Stimulated activated CD8-positive, alpha-beta memory T cell treated with anti-CD3 and anti-CD28 coated beads, Interleukin-15, amount 100 ng/mL, for 4 hours (primary cell): ENCODE measurements around the gene ZNF212.

Source experiments
- DNase-seq, 2 donors: peaks; one replicate each; pipeline ENCODE4 v3.0.0-alpha.2; 2020; ENCODE audit warnings: low read depth in 2 of 2

The ZNF212 gene

GRCh38 chr7:149284850-149285585 lies 45.6 kb downstream of the ZNF212 start:
- peak; percentile 94 to 96 for DNase-seq

GRCh38 chr7:149285603-149286002 lies 46.2 kb downstream of the ZNF212 start:
- no peak for DNase-seq

GRCh38 chr7:149286811-149287400 lies 47.5 kb downstream of the ZNF212 start:
- DNase-seq: no peak

GRCh38 chr7:149287622-149288021 lies 48.2 kb downstream of the ZNF212 start:
- DNase-seq: no peak

- DNase-seq: no peak
These were observed 49.8 kb downstream of the ZNF212 start for GRCh38 chr7:149289262-149289661.

DNA sequence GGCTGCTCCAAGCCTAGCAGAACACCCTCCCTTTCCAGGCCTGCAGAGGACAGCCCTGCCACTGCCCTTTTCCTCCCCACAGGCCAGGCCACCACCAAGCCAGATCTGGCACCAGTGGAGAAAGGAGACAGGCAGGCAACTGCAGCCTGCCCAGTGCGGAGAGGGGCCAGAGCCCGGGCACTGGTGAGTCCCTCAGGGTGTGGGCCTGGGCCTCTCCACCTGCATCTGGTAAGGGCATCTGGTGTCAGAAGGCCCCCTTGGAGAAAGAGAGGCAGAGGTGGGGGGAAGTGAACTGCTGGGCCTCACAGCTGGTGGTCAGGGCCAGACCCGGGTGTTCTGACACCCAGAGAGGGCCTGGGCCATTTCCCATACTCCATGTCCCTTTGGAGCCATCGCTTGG lies 50.4 kb downstream of the ZNF212 start:
- DNase-seq: no peak

DNA sequence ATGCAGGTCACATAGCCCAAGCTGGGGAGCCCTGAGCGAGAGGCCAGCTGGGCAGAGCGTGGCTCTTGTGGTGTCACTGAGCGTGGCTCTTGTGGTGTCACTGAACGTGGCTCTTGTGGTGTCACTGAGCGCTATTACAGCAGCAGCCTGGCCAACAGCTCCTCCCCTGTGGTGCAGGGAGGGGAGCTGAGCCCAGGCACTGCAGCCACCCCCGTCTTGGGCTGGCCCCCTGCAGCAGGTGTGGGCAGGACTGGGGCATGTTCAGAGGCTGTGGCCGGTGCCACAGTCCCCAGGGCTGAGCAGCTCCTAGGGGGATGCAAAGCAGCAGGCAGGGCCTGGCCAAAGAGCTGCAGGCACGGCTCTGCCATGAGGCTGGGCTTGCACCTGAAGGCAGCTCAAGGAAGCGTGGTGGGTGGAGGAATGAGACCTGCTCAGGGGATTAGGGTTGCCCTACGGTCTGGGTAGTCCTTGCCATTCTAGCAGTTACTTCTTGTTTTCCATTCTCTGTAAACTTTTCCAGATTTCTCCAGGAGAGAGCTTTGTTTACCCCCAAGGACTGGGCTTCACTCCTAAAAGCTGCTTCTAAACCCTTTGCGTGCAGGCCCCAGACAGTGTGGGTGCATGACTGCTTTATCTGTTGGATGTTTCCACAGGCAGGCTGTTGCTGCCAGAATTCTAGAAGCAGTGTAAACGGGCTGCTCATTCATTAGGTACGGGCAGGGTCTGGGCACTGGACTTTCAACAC lies 51.8 kb downstream of the ZNF212 start:
- no peak for DNase-seq

- DNase-seq: no peak
These were observed 52.5 kb downstream of the ZNF212 start for GRCh38 chr7:149291781-149292461.

GRCh38 chr7:149292462-149292823 lies 53.0 kb downstream of the ZNF212 start:
- DNase-seq: no peak

DNA sequence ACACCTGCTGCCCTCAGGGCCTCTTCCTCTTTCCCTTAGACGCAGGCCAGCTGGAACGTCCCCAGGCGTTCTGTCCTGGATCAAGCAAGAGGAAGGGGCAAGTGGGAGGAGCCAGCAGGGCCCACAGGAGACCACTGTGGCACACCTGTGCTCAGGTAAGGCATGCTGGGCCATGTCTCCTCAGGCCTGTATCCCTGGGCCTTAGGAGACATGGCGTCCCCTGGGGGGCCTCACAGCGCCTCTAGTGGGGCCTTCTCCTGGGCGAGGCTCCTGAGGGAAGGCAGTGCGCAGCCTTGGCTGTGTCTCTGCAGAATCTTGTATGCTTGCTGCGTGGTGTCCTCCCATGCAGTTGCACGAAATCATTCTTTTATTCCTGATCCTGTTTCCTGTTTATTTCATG lies 53.9 kb downstream of the ZNF212 start:
- no peak for DNase-seq

DNA sequence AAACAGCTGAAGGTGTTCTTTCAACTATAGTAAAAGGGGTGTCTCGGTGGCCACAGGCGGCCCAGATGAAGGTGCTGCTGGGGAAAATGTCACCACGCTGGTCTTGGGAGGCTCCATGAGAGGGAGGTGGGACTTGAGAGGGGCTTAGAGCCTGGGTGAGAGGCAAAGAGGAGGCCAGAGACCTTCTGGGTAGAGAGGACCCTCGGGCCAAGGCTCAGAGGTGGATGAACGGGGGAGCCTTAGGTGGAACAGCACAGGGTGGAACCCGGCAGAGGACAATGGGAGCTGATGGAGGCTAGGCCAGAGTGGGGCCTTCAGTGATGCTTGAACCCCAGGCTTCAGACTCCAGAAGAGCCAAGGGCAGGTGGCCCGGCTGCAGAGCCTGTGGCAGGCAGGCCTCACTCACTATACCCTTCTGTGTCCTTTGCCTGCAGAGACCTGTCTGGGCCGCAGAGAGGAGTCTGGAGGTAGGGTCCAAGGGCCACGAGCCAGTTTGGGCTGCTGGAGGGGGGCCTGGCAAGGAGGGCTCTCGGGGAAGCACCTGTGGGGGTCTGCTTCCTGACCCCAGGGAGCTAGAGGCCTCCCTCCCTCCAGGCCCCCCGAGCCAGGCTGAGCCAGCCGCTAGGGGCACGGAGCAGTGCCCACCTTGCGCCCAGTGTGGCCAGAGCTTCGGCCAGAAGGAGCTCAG lies 54.6 kb downstream of the ZNF212 start:
- DNase-seq: no peak

DNA sequence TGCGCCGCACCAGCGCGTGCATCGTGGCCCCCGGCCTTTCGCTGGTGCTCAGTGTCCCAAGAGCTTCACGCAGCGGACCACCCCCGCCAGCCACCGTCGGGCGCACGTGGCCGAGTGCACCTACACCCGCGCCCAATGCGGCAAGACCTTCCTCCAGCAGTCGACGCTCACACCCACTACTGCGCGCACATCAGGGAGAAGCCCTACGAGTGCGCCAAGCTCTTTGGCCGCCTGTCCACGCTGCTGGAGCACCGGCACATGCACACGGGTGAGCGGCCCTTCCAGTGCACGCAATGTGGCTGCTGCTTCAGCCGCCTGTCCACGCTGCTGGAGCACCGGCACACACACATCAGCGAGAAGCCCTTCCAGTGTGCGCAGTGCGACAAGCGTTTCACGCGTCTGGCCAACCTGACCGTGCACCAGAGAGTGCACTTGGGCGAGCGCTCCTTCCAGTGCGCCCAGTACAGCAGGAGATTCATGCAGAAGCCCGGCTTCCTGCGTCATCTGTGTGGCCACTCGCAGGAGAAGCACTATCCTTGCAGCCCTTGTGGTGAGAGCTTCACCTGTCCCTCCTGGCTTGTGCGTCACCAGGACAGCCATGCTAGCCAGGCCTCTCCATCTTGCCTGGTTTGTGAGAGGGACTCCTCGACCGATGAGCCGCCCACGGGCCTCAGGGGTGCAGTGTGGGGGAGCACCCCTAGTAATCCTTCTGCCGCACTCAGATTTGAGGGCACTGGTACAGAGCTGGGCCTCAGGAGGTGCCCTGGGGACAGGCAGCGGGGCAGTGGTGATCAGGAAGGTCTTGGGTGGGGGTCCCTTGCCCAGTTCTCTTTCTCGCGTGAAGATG lies 55.4 kb downstream of the ZNF212 start:
- DNase-seq: no peak

GRCh38 chr7:149295481-149295850 lies 56.0 kb downstream of the ZNF212 start:
- DNase-seq: no peak

DNA sequence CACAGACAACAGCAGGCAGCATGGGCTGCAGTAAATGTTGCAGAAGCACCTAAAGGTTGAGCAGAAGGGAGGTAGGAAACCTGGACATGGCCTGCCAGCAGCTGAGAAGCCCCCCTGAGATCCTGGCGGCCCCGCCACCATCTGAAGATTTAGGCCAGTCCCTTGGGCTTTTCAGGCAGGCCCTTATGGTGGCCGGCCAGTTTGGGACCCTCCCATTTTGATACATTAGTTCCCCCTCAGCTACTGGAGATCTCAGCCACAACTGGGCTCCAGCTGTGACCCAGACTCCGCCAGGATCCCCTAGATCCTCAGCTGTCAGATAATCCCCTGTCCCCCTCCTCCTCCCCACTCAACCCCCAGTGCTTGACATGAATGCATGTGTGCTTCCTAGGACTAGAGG lies 56.9 kb downstream of the ZNF212 start:
- DNase-seq: no peak

DNA sequence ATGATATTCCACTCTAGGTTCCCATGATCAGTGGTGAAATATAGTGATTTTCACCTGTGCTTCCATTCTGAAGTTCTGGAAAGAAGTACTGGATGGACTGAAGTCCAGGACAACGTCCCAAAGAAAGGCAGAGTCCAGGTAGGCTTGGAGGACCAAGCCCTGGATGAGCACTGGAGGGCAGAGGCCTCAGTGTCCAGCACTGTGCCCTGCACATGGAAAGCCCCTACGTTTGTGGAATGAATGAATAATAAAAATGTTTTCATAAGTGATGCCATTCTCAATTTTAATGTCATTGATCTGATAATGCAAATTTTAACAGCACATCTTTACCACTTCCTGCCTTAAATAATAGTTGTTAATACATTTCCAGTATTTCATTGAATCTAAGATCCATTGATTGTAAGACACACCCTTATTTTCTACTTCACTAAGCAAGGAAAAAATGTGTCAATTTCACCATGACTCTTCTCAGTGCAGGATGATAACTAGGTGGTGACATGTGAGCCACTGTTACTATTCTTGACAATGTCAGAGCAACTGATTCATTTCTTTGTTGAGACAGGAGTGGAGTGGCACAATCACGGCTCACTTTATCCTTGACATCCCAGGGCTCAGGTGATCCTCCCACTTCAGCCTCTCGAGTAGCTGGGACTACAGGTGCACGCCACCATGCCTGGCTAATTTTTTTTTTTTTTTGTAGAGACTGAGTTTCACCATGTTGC lies 57.7 kb downstream of the ZNF212 start:
- no peak for DNase-seq

DNA sequence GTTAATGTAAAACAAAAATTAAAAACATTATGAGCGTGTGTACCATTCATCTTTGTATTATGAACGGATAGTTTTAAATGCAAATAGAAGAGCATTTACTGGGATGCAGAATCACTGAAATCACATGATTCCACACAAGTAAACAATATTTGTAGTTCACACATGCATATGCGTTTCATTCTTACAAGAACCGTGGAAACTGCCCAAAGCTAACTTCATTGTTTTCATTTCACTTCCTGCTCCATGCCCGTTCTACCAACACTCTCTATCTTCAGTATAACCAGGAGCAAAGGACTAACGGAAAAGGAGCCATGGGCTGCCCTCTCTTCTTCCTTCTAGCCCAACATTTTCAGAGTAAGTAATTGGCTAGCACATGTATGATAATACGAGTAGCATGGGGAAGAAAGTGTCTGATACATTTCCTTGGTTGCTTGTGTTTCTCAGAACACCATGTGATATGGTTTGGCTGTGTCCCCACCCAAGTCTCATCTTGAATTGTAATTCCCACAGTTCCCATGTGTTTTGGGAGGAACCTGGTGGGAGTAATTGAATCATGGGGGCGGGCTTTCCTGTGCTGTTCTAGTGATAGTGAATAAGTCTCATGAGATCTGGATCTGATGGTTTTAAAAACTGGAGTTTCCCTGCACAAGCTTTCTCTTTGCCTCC lies 61.3 kb downstream of the ZNF212 start:
- DNase-seq: no peak

- no peak for DNase-seq
These were observed 62.8 kb downstream of the ZNF212 start for GRCh38 chr7:149302222-149302621.

- no peak for DNase-seq
These were observed 63.4 kb downstream of the ZNF212 start for GRCh38 chr7:149302865-149303264.

- DNase-seq: no peak
These were observed 64.6 kb downstream of the ZNF212 start for GRCh38 chr7:149304006-149304405.
